ENCODE results near the gene ANKMY2. TPM values are rescaled to one million over a fixed set of nuclear protein-coding genes. Genes with fewer than 3 reads are reported as not detected.

Gene ANKMY2
- total and polyA plus RNA-seq, 2 donors from 2014 or later, result 19.3 to 21.9 TPM

- H3K4me3 ChIP-seq (ENCODE audit: low read length in 3 of 3), result no peak overlapping the region
- TF ChIP-seq CTCF (IDR thresholded peaks at IDR 0.05; ENCODE audit: borderline replicate concordance, extremely low read depth, insufficient read depth), result no peak
- FAIRE-seq (no peak), DNase-seq (no peak)
- H3K27me3 ChIP-seq (ENCODE audit: control insufficient read depth, insufficient read depth, low read length), result no peaks in the 10 kb centered on the region
- H3K36me3 ChIP-seq (ENCODE audit: control insufficient read depth in 2 of 3, insufficient read depth in 3 of 3, low read length in 3 of 3), result no peaks in the 10 kb centered on the region
- intact Hi-C loops (cut with DNase I), result no loop called here
- H3K9ac ChIP-seq (ENCODE audit: low read length in 3 of 3), result no peak overlapping the region
- H3K27ac ChIP-seq (ENCODE audit: low read depth in 2 of 2, low read length in 2 of 2), result no peak overlapping the region
- no peaks in the 10 kb centered on the region for H3K9me3 ChIP-seq (ENCODE audit: control insufficient read depth in 2 of 3, insufficient read depth in 1 of 3, low read length in 3 of 3)
- no peaks in the 10 kb centered on the region for H3K4me1 ChIP-seq (ENCODE audit: control insufficient read depth in 2 of 3, insufficient read depth in 2 of 3, low read depth in 1 of 3, low read length in 3 of 3)
These were observed 64.3 kb downstream of the ANKMY2 start for GRCh38 chr7:16581286-16581685.

GRCh38 chr7:16579216-16579615 lies 66.3 kb downstream of the ANKMY2 start:
- intact Hi-C loops (cut with DNase I), result no loop called here
- no peaks in the 10 kb centered on the region for H3K27me3 ChIP-seq (ENCODE audit: control insufficient read depth, insufficient read depth, low read length)
- no peaks in the 10 kb centered on the region for H3K4me1 ChIP-seq (ENCODE audit: control insufficient read depth in 2 of 3, insufficient read depth in 2 of 3, low read depth in 1 of 3, low read length in 3 of 3)
- H3K9me3 ChIP-seq (ENCODE audit: control insufficient read depth in 2 of 3, insufficient read depth in 1 of 3, low read length in 3 of 3), result no peaks in the 10 kb centered on the region
- DNase-seq, result no peak
- H3K4me3 ChIP-seq (ENCODE audit: low read length in 3 of 3), result no peak overlapping the region
- FAIRE-seq, result no peak
- no peak overlapping the region for H3K9ac ChIP-seq (ENCODE audit: low read length in 3 of 3)
- H3K36me3 ChIP-seq (ENCODE audit: control insufficient read depth in 2 of 3, insufficient read depth in 3 of 3, low read length in 3 of 3), result no peaks in the 10 kb centered on the region
- TF ChIP-seq CTCF (IDR thresholded peaks at IDR 0.05; ENCODE audit: borderline replicate concordance, extremely low read depth, insufficient read depth), result no peak
- H3K27ac ChIP-seq (ENCODE audit: low read depth in 2 of 2, low read length in 2 of 2), result no peak overlapping the region

GRCh38 chr7:16571941-16572340 lies 73.6 kb downstream of the ANKMY2 start:
- no peak for TF ChIP-seq CTCF (IDR thresholded peaks at IDR 0.05; ENCODE audit: borderline replicate concordance, extremely low read depth, insufficient read depth)
- H3K9ac ChIP-seq (ENCODE audit: low read length in 3 of 3), result no peak overlapping the region
- DNase-seq, result no peak

GRCh38 chr7:16564909-16565426 lies 80.6 kb downstream of the ANKMY2 start:
- peak in 3 of 5 donors; percentile 24 to 80 (median 78) for DNase-seq
- FAIRE-seq, result peak; percentile 88
- H3K36me3 ChIP-seq (ENCODE audit: control insufficient read depth in 2 of 3, insufficient read depth in 3 of 3, low read length in 3 of 3), result no peaks in the 10 kb centered on the region
- peak overlapping the region in 1 of 3 donors; percentile 7 for H3K4me3 ChIP-seq (ENCODE audit: low read length in 3 of 3)
- no peaks in the 10 kb centered on the region for H3K9me3 ChIP-seq (ENCODE audit: control insufficient read depth in 2 of 3, insufficient read depth in 1 of 3, low read length in 3 of 3)
- intact Hi-C loops (cut with DNase I), result loop anchor here (5.0 kb wide), 1 partner anchor 488 kb away; no protein-coding TSS in a partner anchor
- no peaks in the 10 kb centered on the region for H3K4me1 ChIP-seq (ENCODE audit: control insufficient read depth in 2 of 3, insufficient read depth in 2 of 3, low read depth in 1 of 3, low read length in 3 of 3)
- no peaks in the 10 kb centered on the region for H3K27me3 ChIP-seq (ENCODE audit: control insufficient read depth, insufficient read depth, low read length)
- peak; percentile 67 for TF ChIP-seq CTCF (IDR thresholded peaks at IDR 0.05; ENCODE audit: borderline replicate concordance, extremely low read depth, insufficient read depth)
- H3K27ac ChIP-seq (ENCODE audit: low read depth in 2 of 2, low read length in 2 of 2), result no peak overlapping the region
- no peak overlapping the region for H3K9ac ChIP-seq (ENCODE audit: low read length in 3 of 3)

More at GRCh38 chr7:16571941-16572340, 73.6 kb downstream of the ANKMY2 start:
- H3K36me3 ChIP-seq (ENCODE audit: control insufficient read depth in 2 of 3, insufficient read depth in 3 of 3, low read length in 3 of 3), result no peaks in the 10 kb centered on the region
- H3K9me3 ChIP-seq (ENCODE audit: control insufficient read depth in 2 of 3, insufficient read depth in 1 of 3, low read length in 3 of 3), result no peaks in the 10 kb centered on the region
- no peak for FAIRE-seq
- intact Hi-C loops (cut with DNase I), result no loop called here
- H3K4me1 ChIP-seq (ENCODE audit: control insufficient read depth in 2 of 3, insufficient read depth in 2 of 3, low read depth in 1 of 3, low read length in 3 of 3), result no peaks in the 10 kb centered on the region
- H3K27ac ChIP-seq (ENCODE audit: low read depth in 2 of 2, low read length in 2 of 2), result no peak overlapping the region
- no peaks in the 10 kb centered on the region for H3K27me3 ChIP-seq (ENCODE audit: control insufficient read depth, insufficient read depth, low read length)
- no peak overlapping the region for H3K4me3 ChIP-seq (ENCODE audit: low read length in 3 of 3)
